Measurements from ENCODE around the gene HIRA.
"Not testable (repeated sequence)": the region's sequence is repeated elsewhere in the genome, so short reads cannot be mapped to it uniquely, and the experiment has no call there.

Gene HIRA

GRCh38 chr22:19436444-19437161 is 5.1 kb upstream of the HIRA start:
- DNase-seq, result not testable (repeated sequence)

DNA sequence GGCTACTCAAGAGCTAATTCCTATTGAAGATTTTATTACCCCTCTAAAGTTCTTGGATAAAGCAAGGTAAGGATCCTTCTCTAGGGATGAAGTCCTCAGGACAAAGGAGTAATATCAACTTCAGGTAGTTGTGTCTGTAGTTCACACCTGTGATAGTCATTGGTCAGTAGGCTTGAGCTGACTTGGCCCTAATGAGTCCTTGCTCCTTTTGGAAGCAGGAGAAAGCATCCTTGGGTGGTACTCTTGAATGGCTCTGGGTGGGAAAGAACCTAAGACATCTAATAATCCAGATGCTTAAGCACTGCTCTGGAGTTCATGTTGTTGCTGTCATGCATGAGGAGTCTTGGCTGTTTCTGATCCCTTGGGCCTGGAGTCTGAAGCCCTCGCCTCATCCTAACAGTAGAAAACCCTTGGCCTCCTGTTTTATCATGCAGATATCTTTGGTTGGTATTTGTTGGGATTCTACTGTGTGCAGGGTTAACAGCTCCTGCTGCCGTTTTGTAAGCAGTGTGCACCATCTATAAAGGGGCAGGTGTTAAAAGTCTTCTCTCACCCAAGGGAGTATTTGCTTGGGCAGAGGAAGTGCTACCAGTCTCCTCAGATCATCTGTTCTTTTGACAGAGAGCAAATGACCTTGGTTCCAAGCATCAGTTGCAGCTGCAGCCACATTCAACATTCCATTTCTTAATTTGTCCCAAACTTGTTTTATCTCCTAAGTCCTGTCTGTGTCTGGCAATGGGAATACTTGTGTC is 3.5 kb upstream of the HIRA start:
- no peak for DNase-seq

GRCh38 chr22:19434401-19434800 is 2.9 kb upstream of the HIRA start:
- DNase-seq, result peak; percentile 31

- DNase-seq, result peak; percentile 98
Measured at GRCh38 chr22:19432133-19432851, 759 bp upstream of the HIRA start, which contains the start of gene MRPL40. Gene MRPL40, plus strand, starts transcription at chr22:19432545. Its CDS starts 10 bp downstream, at chr22:19432555.

GRCh38 chr22:19430890-19431541 is 517 bp downstream of the HIRA start:
- DNase-seq, result no peak

DNA sequence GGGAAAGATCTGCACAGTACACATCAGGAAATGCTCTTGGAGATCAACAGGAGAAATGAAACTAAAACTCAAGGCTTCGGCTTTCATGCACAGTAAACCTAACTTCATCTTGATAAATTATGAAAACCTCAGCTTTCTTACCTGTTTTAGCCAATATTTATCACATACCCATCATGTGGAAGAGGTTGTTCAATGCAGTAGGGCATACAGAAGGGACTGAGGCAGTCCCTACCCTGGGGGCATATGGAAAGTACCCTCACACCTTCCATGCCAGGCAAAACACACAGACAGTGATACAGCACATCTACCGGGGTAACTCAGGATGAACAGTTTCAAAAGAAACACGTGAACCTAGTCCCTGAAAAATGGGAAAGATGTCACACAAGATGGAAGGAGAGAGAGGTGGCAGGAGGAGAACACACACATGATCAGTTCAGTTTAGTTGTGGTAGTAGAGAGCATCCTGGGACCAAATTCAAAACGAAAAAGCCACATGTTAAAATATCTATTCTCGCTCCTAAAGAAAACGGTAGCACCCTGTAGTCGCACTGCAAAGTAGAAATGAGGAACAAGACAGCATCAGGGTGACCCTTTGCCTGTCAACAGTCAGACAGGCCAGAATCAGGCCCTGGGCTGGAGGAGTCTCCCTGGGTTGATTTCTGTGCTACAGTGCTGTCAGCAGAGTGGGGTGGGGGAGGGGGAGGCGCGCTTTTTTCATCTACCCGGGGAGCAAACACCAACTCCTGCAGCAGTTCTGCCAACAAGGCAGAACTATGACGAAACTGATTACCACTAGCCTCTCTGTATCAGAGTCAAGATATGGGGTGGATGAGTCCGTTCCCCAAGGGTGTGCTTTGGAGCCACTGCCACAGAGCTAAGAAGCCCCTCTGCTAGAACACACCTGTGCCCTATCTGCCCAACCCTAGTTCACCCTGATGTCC is 1.3 kb downstream of the HIRA start:
- peak; percentile 65 for DNase-seq

- DNase-seq, result peak; percentile 38
Measured at GRCh38 chr22:19424186-19424500, 7.4 kb downstream of the HIRA start.

GRCh38 chr22:19422440-19423301 is 8.9 kb downstream of the HIRA start:
- no peak for DNase-seq

GRCh38 chr22:19420321-19420720 is 11.2 kb downstream of the HIRA start:
- DNase-seq, result no peak

DNA sequence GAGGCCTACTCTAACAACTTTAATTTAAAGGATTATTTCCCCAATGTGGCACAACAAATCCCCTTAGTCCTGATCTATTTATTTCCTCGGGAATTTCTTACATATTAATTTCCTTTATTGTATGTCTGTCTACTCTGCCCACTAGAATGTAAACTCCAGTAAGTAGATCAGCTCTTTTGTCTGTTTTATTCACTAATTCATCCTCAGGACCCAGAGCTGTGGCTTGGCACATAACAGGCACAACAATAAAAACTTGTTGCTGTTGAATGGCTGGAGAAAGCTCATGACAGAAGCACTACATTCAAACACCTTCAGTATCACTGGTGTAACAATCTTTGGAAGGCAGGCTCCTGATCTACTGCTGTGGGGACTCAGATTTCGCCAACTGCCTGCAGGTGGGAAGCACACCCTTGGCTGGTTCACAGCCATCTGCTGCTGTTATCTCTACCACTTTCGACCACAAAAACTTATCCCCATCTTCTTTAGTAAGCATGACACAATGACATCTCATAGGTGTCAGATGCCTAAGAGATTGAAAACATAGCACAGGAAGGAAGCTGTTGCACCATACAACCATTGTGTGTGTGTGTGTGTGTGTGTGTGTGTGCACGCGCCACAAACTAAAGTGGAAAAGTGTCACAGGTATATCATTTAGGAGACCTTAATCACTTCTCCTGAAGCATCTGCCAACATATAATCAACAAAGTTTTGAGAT is 11.9 kb downstream of the HIRA start:
- DNase-seq, result no peak

DNA sequence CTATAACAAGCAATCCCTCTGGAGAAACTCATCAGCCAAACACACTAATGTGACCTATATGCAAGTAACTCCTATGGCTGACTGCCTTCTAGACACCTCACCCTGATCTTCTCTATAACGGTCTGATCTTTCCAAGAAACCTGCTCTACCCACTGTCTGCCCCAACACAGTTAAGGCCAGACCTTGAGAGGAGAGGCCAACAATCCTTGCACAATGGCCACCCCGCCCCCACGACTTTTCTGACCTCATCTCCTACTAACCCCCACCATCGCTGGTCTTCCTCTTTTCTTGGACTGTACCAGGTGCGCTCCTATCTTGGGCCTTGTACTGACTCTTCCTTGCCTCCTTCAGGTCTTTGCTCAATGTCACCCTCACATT is 12.5 kb downstream of the HIRA start:
- peak; percentile 46 for DNase-seq

- no peak for DNase-seq
Measured at GRCh38 chr22:19412923-19413322, 18.6 kb downstream of the HIRA start.

DNA sequence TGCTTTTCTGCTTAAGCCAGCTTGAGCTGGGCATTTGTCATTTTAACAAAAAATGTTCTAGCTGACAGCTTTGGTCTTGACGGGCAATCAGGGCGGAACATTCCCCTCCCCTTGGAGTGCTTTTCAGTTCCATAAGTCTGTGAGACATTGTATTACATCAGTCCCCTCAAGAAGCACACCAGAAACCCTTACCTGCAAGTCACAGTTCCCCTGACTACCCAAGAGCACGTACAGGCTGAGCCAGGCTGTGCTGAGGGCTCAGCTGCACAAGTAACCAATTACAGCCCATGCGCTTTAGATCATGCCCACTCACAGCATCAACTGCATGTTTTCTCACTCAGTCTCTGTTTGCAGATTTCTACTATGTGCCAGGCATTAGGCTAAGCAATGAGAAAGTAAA is 19.1 kb downstream of the HIRA start:
- no peak for DNase-seq

DNA sequence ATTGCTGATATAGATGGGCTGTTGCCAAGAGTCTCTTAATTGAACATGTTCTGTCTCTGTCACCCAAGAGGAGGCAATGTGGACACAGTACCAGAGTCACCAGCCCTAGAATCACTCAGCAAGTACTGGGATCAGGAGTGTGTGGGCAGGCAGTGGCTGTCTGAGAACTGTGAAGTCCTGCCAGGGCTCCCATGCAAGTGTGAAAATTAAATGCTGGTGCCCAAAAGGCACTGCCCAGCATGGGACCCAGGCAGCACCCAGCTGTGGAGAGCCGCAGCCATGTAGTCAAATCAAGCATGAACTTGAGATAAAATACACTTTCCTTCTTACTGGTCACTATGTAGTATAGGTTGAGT is 19.9 kb downstream of the HIRA start:
- DNase-seq, result no peak

GRCh38 chr22:19410941-19411689 is 20.4 kb downstream of the HIRA start:
- DNase-seq, result no peak

GRCh38 chr22:19407649-19408606 is 23.6 kb downstream of the HIRA start:
- DNase-seq, result no peak

DNA sequence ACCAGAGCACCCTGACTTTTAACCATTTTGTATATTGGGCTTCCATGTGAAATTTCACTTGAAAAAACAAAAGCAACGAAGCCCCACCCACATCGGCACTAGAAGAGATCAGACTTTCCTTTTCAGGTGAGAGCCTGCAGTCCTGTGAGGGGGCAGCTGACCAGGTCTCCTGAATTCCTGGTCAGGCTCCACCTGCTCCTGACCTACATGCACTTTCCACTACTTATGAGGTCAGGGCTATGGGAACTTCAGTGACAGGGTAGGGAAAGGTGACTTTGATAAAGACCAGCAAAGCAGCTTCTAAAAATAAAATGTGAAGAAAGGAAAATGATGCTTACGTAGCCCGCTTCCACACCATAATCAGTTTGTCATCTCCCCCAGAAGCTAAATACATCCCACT is 24.7 kb downstream of the HIRA start:
- no peak for DNase-seq

DNA sequence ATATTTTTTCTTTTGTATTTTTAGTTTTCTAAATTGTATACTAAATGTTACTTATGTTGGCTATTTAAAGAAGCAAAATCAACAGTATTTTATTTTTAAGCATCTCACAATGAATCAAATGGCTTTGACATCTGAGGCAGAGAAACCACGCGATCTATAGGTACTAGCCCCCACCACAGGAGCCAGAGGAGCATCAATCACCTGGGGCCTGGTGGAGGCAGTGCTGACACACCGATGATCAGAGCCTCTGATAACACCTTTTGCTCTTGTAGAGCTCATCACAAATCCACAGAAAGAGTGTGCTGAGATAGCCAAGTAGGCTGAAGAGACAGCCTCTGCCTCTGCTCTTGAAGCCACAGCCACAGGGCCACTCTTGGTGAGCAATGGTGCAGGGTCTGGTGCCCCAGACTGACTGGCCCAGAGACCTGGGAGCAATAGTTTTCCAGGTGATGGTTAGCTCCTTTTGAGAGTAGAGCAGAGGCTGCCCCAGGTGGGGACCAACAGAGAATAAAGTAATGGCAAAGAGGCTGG is 25.2 kb downstream of the HIRA start:
- DNase-seq, result no peak
